Central memory CD8-positive, alpha-beta T cell (primary cell): ENCODE results near the gene JSRP1.

Experiments used
- ATAC-seq: fragments of 150-1000 bp; cut with Tn5 transposase; replicated peaks from 2 replicates; pipeline ENCODE4 v1.10.0; 2022; ENCODE audit warnings: mild to moderate bottlenecking, moderate FRiP score, moderate number of reproducible peaks; ENCODE audit not compliant: poor library complexity, severe bottlenecking; ENCODE audit errors: extremely low read depth
- DNase-seq, 2 donors: peaks; one replicate each; pipeline ENCODE4 v3.0.0; 2021; ENCODE audit warnings: low spot score in 2 of 2
- H3K27ac Mint-ChIP-seq: one replicate; pipeline ENCODE4 v1.8.0; 2022; ENCODE audit warnings: low read depth, mild to moderate bottlenecking, moderate library complexity, mixed read lengths
- H3K27me3 Mint-ChIP-seq: one replicate; pipeline ENCODE4 v1.8.0; 2022; ENCODE audit warnings: mixed read lengths
- H3K36me3 Mint-ChIP-seq: one replicate; pipeline ENCODE4 v1.8.0; 2022; ENCODE audit warnings: mild to moderate bottlenecking, moderate library complexity, mixed read lengths; ENCODE audit not compliant: insufficient read depth
- H3K4me1 Mint-ChIP-seq: one replicate; pipeline ENCODE4 v1.8.0; 2022; ENCODE audit warnings: mixed read lengths
- H3K4me3 Mint-ChIP-seq: one replicate; pipeline ENCODE4 v1.8.0; 2022; ENCODE audit warnings: mild to moderate bottlenecking, moderate library complexity, mixed read lengths
- H3K9me3 Mint-ChIP-seq: one replicate; pipeline ENCODE4 v1.8.0; 2022; ENCODE audit warnings: mixed read lengths

JSRP1 gene

GRCh38 chr19:2268861-2269243 is 12.6 kb upstream of the JSRP1 start:
- ATAC-seq (no peak), DNase-seq (no peak)
- Mint-ChIP-seq H3K27me3 (no peaks in the 10 kb centered on the region), H3K27ac (peak overlapping the region; percentile 96), H3K4me1 (peaks cover 27% of the 10 kb centered on the region), H3K36me3 (peaks cover 46% of the 10 kb centered on the region), H3K9me3 (no peaks in the 10 kb centered on the region), H3K4me3 (peak overlapping the region; percentile 92)

GRCh38 chr19:2268480-2268830 is 12.2 kb upstream of the JSRP1 start:
- Mint-ChIP-seq H3K9me3 (no peaks in the 10 kb centered on the region), H3K27me3 (no peaks in the 10 kb centered on the region), H3K27ac (no peak overlapping the region), H3K4me3 (peak overlapping the region; percentile 92), H3K4me1 (peaks cover 23% of the 10 kb centered on the region), H3K36me3 (peaks cover 42% of the 10 kb centered on the region)
- ATAC-seq (no peak), DNase-seq (no peak)

GRCh38 chr19:2266183-2266993 is 10.2 kb upstream of the JSRP1 start:
- Mint-ChIP-seq H3K27ac (no peak overlapping the region), H3K4me1 (peaks cover 9% of the 10 kb centered on the region), H3K27me3 (no peaks in the 10 kb centered on the region), H3K4me3 (no peak overlapping the region), H3K9me3 (no peaks in the 10 kb centered on the region), H3K36me3 (peaks cover 22% of the 10 kb centered on the region)
- no peak for ATAC-seq
- DNase-seq = no peak

- Mint-ChIP-seq H3K27me3 (no peaks in the 10 kb centered on the region), H3K36me3 (peaks cover 7% of the 10 kb centered on the region), H3K9me3 (no peaks in the 10 kb centered on the region), H3K4me1 (peaks cover 22% of the 10 kb centered on the region), H3K27ac (no peak overlapping the region), H3K4me3 (peak overlapping the region; percentile 7)
- DNase-seq (no peak), ATAC-seq (no peak)
Observed at GRCh38 chr19:2261438-2262172, 5.4 kb upstream of the JSRP1 start.

- peak overlapping the region; percentile 75 for H3K4me3 Mint-ChIP-seq
- no peak for DNase-seq
- no peaks in the 10 kb centered on the region for H3K9me3 Mint-ChIP-seq
- no peaks in the 10 kb centered on the region for H3K27me3 Mint-ChIP-seq
- H3K4me1 Mint-ChIP-seq = peaks cover 19% of the 10 kb centered on the region
- peaks cover 7% of the 10 kb centered on the region for H3K36me3 Mint-ChIP-seq
- H3K27ac Mint-ChIP-seq = peak overlapping the region; percentile 90
- ATAC-seq = peak; percentile 39
Observed at GRCh38 chr19:2260341-2260805, 4.2 kb upstream of the JSRP1 start.

GRCh38 chr19:2259336-2259735 is 3.1 kb upstream of the JSRP1 start:
- DNase-seq (no peak), ATAC-seq (no peak)
- H3K4me1 Mint-ChIP-seq = peaks cover 19% of the 10 kb centered on the region
- no peaks in the 10 kb centered on the region for H3K27me3 Mint-ChIP-seq
- peaks cover 7% of the 10 kb centered on the region for H3K36me3 Mint-ChIP-seq
- no peak overlapping the region for H3K4me3 Mint-ChIP-seq
- no peaks in the 10 kb centered on the region for H3K9me3 Mint-ChIP-seq
- H3K27ac Mint-ChIP-seq = peak overlapping the region; percentile 90

- no peaks in the 10 kb centered on the region for H3K9me3 Mint-ChIP-seq
- H3K27me3 Mint-ChIP-seq = no peaks in the 10 kb centered on the region
- DNase-seq (no peak), ATAC-seq (no peak)
- H3K4me1 Mint-ChIP-seq = peaks cover 15% of the 10 kb centered on the region
- H3K27ac Mint-ChIP-seq = no peak overlapping the region
- H3K4me3 Mint-ChIP-seq = peak overlapping the region; percentile 37
- H3K36me3 Mint-ChIP-seq = peaks cover 16% of the 10 kb centered on the region
Observed at GRCh38 chr19:2255112-2255845, 938 bp downstream of the JSRP1 start.

GRCh38 chr19:2254064-2254872 is 1.9 kb downstream of the JSRP1 start:
- peaks cover 8% of the 10 kb centered on the region for H3K4me1 Mint-ChIP-seq
- DNase-seq (no peak), ATAC-seq (no peak)
- H3K36me3 Mint-ChIP-seq = peaks cover 14% of the 10 kb centered on the region
- H3K27ac Mint-ChIP-seq = no peak overlapping the region
- H3K9me3 Mint-ChIP-seq = no peaks in the 10 kb centered on the region
- H3K4me3 Mint-ChIP-seq = peak overlapping the region; percentile 67
- no peaks in the 10 kb centered on the region for H3K27me3 Mint-ChIP-seq

GRCh38 chr19:2253106-2254063 is 2.8 kb downstream of the JSRP1 start:
- ATAC-seq = no peak

GRCh38 chr19:2252797-2253105 is 3.5 kb downstream of the JSRP1 start:
- Mint-ChIP-seq H3K36me3 (peaks cover 17% of the 10 kb centered on the region), H3K4me3 (peak overlapping the region; percentile 67), H3K9me3 (no peaks in the 10 kb centered on the region), H3K4me1 (no peaks in the 10 kb centered on the region), H3K27ac (peak overlapping the region; percentile 32), H3K27me3 (no peaks in the 10 kb centered on the region)
- ATAC-seq (no peak), DNase-seq (no peak)

More at GRCh38 chr19:2253106-2254063, 2.8 kb downstream of the JSRP1 start:
- Mint-ChIP-seq H3K4me1 (peaks cover 4% of the 10 kb centered on the region), H3K27me3 (no peaks in the 10 kb centered on the region), H3K27ac (no peak overlapping the region), H3K9me3 (no peaks in the 10 kb centered on the region), H3K4me3 (peak overlapping the region; percentile 67), H3K36me3 (peaks cover 16% of the 10 kb centered on the region)
- DNase-seq = peak in 1 of 2 donors; percentile 31

- ATAC-seq (no peak), DNase-seq (no peak)
- H3K4me3 Mint-ChIP-seq = peak overlapping the region; percentile 67
- peak overlapping the region; percentile 32 for H3K27ac Mint-ChIP-seq
- H3K9me3 Mint-ChIP-seq = no peaks in the 10 kb centered on the region
- no peaks in the 10 kb centered on the region for H3K4me1 Mint-ChIP-seq
- peaks cover 21% of the 10 kb centered on the region for H3K36me3 Mint-ChIP-seq
- no peaks in the 10 kb centered on the region for H3K27me3 Mint-ChIP-seq
Observed at GRCh38 chr19:2252055-2252796, 4.0 kb downstream of the JSRP1 start.
